SIG-M5 treated with dmso at 0.1 percent for 504 hours (cell line): ENCODE measurements around the gene ZNF500.
"Not testable (repeated sequence)": the region's sequence is repeated elsewhere in the genome, so short reads cannot be mapped to it uniquely, and the experiment has no call there.

ENCODE experiments used
- DNase-seq: peaks from one replicate; lab custom pipeline; 2025; ENCODE audit not compliant: unreplicated experiment; lab: John Stamatoyannopoulos, UW

The ZNF500 gene

GRCh38 chr16:4746991-4747574, 19.9 kb downstream of the ZNF500 start:
- DNase-seq: no peak

- no peak for DNase-seq
Observed at GRCh38 chr16:4746215-4746614, 20.7 kb downstream of the ZNF500 start.

GRCh38 chr16:4745274-4745569, 21.7 kb downstream of the ZNF500 start:
- DNase-seq: no peak

- DNase-seq: no peak
Observed at GRCh38 chr16:4744555-4745273, 22.2 kb downstream of the ZNF500 start.

GRCh38 chr16:4743226-4743878, 23.6 kb downstream of the ZNF500 start:
- DNase-seq: no peak

- not testable (repeated sequence) for DNase-seq
Observed at GRCh38 chr16:4738370-4738769, 28.6 kb downstream of the ZNF500 start.

- DNase-seq: no peak
Observed at GRCh38 chr16:4737545-4737944, 29.4 kb downstream of the ZNF500 start.

GRCh38 chr16:4736546-4736945, 30.4 kb downstream of the ZNF500 start:
- DNase-seq: no peak

- peak; percentile 75 for DNase-seq
Observed at GRCh38 chr16:4734730-4735535, 32.0 kb downstream of the ZNF500 start.

- peak; percentile 92 for DNase-seq
Observed at GRCh38 chr16:4734063-4734729, 32.8 kb downstream of the ZNF500 start, which contains the start of the genes ANKS3 and DNAAF8. Gene ANKS3 (minus strand): TSS chr16:4734271. CDS start chr16:4730149, 4,122 bp downstream. Gene DNAAF8 (plus strand): TSS chr16:4734537. CDS start chr16:4736515, 1,978 bp downstream.

GRCh38 chr16:4733747-4734062, 33.3 kb downstream of the ZNF500 start:
- DNase-seq: no peak

- DNase-seq: no peak
Observed at GRCh38 chr16:4733211-4733742, 33.7 kb downstream of the ZNF500 start.

GRCh38 chr16:4729876-4730275, 37.1 kb downstream of the ZNF500 start:
- no peak for DNase-seq

- DNase-seq: no peak
Observed at GRCh38 chr16:4728676-4729075, 38.3 kb downstream of the ZNF500 start.

- DNase-seq: no peak
Observed at GRCh38 chr16:4726616-4727015, 40.3 kb downstream of the ZNF500 start.

GRCh38 chr16:4724661-4725270, 42.2 kb downstream of the ZNF500 start:
- no peak for DNase-seq

GRCh38 chr16:4723071-4723767, 43.7 kb downstream of the ZNF500 start:
- DNase-seq: no peak

GRCh38 chr16:4718466-4718865, 48.5 kb downstream of the ZNF500 start:
- DNase-seq: no peak

GRCh38 chr16:4714996-4715395, 52.0 kb downstream of the ZNF500 start:
- no peak for DNase-seq
